HEK293T (cell line): ENCODE measurements around the gene PLCD1.
A peak's percentile ranks its signal among the peaks of the same experiment; 100 is the strongest.

Source experiments
- CTCF ChIA-PET: fragments of 350-600 bp; formaldehyde crosslinking; extraction: SDS; loops from one replicate; lab custom pipeline; 2021; ENCODE audit warnings: antibody characterized with exemption, inconsistent platforms; lab: Yijun Ruan, JAX
- POLR2A ChIA-PET: fragments of 350-600 bp; formaldehyde crosslinking; extraction: SDS; loops from one replicate; lab custom pipeline; 2020; ENCODE audit warnings: antibody characterized with exemption, inconsistent platforms; lab: Yijun Ruan, JAX
- DNase-seq: peaks from one replicate; pipeline ENCODE4 v3.0.0; 2012; ENCODE audit warnings: mixed read lengths; ENCODE audit errors: extremely low spot score
- ARNT ChIP-seq: fragments of 450-650 bp; IDR thresholded peaks from 2 replicates; pipeline ENCODE4 v1.6.1; 2017; ENCODE audit warnings: mild to moderate bottlenecking
- BHLHE40 ChIP-seq: fragments of 450-650 bp; IDR thresholded peaks from 2 replicates; pipeline ENCODE4 v1.6.1; 2016; ENCODE audit warnings: mild to moderate bottlenecking, moderate library complexity, borderline replicate concordance
- CTBP1 ChIP-seq: fragments of 450-650 bp; IDR thresholded peaks from 2 replicates; pipeline ENCODE4 v1.6.1; 2016; ENCODE audit warnings: borderline replicate concordance
- ELF4 ChIP-seq: fragments of 450-650 bp; IDR thresholded peaks from 2 replicates; pipeline ENCODE4 v1.6.1; 2017; ENCODE audit warnings: antibody characterized with exemption
- FOXA1 ChIP-seq: fragments of 450-650 bp; IDR thresholded peaks from 2 replicates; pipeline ENCODE4 v1.6.1; 2016; ENCODE audit warnings: mild to moderate bottlenecking
- FOXK2 ChIP-seq: fragments of 450-650 bp; IDR thresholded peaks from 2 replicates; pipeline ENCODE4 v1.6.1; 2016; ENCODE audit warnings: mild to moderate bottlenecking
- FOXM1 ChIP-seq: fragments of 450-650 bp; IDR thresholded peaks from 2 replicates; pipeline ENCODE4 v1.6.1; 2017; ENCODE audit warnings: mild to moderate bottlenecking, borderline replicate concordance
- HDGF ChIP-seq: fragments of 450-650 bp; IDR thresholded peaks from 2 replicates; pipeline ENCODE4 v1.6.1; 2017; ENCODE audit warnings: antibody characterized with exemption, borderline replicate concordance
- L3MBTL2 ChIP-seq: fragments of 450-650 bp; conservative IDR thresholded peaks from 2 replicates; pipeline ENCODE4 v1.6.1; 2016; ENCODE audit warnings: mild to moderate bottlenecking
- LEF1 ChIP-seq: fragments of 450-650 bp; IDR thresholded peaks from 2 replicates; pipeline ENCODE4 v1.6.1; 2017; ENCODE audit warnings: mild to moderate bottlenecking, borderline replicate concordance
- NFRKB ChIP-seq: fragments of 450-650 bp; IDR thresholded peaks from 2 replicates; pipeline ENCODE4 v1.6.1; 2016; ENCODE audit warnings: mild to moderate bottlenecking, moderate library complexity
- SP1 ChIP-seq: fragments of 450-650 bp; IDR thresholded peaks from 2 replicates; pipeline ENCODE4 v1.6.1; 2017
- SUZ12 ChIP-seq: fragments of 450-650 bp; IDR thresholded peaks from 2 replicates; pipeline ENCODE4 v1.6.1; 2016; ENCODE audit warnings: mild to moderate bottlenecking
- TARDBP ChIP-seq: fragments of 450-650 bp; IDR thresholded peaks from 2 replicates; pipeline ENCODE4 v1.6.1; 2016
- ZNF384 ChIP-seq: fragments of 450-650 bp; IDR thresholded peaks from 2 replicates; pipeline ENCODE4 v1.6.1; 2016
- TF ChIP-seq, protein P1 (sequence below): fragments of 450-650 bp; IDR thresholded peaks from 2 replicates; pipeline ENCODE4 v1.6.1; 2016

Gene PLCD1

DNA sequence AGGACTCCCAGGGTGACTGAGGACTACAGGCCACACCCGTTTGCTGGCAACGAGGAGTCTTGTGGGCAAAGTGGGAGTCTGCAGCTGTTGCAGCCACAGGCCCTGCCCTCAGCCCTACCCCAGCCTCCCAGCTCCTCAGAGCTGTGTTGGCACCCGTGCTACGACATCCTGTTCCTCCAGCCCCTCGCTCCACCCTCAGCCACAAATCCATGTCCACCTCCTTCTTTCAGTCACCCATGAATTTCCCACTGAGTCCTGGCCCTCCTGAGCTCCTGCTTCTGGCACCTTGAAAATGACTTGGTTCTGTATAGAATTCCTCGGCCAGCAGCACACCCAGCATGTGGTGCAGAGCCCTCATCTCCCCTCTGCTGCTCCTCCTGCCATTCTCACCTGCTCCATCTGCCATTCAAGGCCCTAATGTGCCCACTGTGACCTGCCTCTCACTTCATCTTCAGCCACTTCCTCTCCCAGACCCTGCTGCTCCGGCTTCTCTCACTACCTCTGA lies 59.8 kb downstream of the PLCD1 start:
- ChIA-PET POLR2A (no interaction called here), CTCF (interaction anchor here (1.3 kb wide), 1 partner anchor 112 kb away, joined by 3 read pairs; no protein-coding TSS in a partner anchor)
- TF ChIP-seq TARDBP: no peak
- TF ChIP-seq SP1: no peak
- no peak for TF ChIP-seq L3MBTL2
- TF ChIP-seq FOXM1: no peak
- TF ChIP-seq, protein P1, sequence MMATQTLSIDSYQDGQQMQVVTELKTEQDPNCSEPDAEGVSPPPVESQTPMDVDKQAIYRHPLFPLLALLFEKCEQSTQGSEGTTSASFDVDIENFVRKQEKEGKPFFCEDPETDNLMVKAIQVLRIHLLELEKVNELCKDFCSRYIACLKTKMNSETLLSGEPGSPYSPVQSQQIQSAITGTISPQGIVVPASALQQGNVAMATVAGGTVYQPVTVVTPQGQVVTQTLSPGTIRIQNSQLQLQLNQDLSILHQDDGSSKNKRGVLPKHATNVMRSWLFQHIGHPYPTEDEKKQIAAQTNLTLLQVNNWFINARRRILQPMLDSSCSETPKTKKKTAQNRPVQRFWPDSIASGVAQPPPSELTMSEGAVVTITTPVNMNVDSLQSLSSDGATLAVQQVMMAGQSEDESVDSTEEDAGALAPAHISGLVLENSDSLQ: no peak
- TF ChIP-seq LEF1: no peak
- no peak for TF ChIP-seq ELF4
- DNase-seq: no peak

DNA sequence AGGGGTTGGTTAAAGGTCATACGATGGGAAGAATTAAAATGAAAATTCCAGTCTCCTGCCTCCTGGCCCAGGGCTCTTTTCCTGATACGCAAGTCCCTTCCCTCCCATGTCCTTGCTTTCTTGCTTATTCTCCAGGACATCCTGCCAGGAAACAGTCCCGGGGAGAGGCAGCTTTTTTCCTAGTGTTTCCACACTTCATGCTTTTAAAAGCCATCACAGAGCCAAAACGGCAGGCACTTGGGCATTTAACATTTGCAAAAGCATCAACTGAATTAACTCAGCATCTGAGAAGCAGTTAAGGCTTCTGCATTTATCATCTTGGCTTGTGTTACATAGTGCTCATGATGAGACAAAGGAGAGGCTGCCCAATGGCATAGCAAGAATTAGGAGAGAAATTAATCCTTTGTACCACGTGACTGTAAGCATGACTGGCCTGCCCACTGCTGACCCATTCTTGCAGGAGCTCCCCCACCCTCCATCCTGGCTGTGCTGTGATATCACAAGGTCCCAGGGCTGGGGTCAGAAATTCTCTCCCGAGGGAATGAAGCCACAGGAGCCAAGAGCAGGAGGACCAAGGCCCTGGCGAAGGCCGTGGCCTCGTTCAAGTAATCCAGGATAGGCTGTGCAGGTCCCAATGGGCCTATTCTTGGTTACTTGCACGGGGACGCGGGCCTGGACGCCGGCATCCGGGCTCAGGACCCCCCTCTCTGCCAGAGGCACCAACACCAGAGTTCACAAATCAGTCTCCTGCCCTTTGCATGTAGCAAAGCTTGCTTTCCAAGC lies 60.4 kb downstream of the PLCD1 start:
- DNase-seq: no peak
- ChIA-PET CTCF (interaction anchor here (1.3 kb wide), 1 partner anchor 111 kb away, joined by 3 read pairs; no protein-coding TSS in a partner anchor), POLR2A (no interaction called here)
- TF ChIP-seq CTBP1 (no peak), L3MBTL2 (no peak), FOXK2 (no peak), FOXM1 (no peak), SUZ12 (no peak), SP1 (no peak), ZNF384 (no peak), FOXA1 (no peak), ARNT (no peak), NFRKB (no peak), ELF4 (no peak), LEF1 (no peak), HDGF (no peak), TARDBP (no peak), BHLHE40 (no peak)
- TF ChIP-seq, protein P1: no peak

DNA sequence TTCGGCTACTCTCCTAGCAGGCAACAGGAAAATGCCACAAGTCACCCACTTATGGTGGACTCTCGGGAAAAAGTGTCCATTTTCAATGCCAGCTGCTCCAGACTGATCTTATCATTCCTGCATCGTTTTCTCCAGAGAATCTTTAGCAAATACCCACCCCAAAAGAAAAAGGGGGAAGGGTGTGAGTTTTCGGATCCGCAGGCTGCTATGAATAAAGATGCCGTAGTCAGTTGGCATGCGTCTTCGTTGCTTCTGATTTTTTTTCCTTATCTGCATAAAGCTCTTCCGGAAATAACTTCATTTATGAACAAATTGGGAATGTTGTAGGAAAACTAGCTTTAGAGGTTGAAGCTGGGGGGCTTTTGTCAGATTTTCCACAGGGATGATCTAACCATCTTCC lies 61.2 kb downstream of the PLCD1 start:
- DNase-seq: no peak
- no peak for TF ChIP-seq CTBP1
- TF ChIP-seq BHLHE40: no peak
- TF ChIP-seq TARDBP: no peak
- TF ChIP-seq FOXM1: no peak
- no peak for TF ChIP-seq SUZ12
- TF ChIP-seq ZNF384: no peak
- no peak for TF ChIP-seq FOXA1
- no peak for TF ChIP-seq NFRKB
- ChIA-PET CTCF (interaction anchor here (0.6 to 4.3 kb wide), 8 partner anchors 9 to 113 kb away, joined by 3 to 56 read pairs (median 4); no protein-coding TSS in a partner anchor), POLR2A (no interaction called here)

DNA sequence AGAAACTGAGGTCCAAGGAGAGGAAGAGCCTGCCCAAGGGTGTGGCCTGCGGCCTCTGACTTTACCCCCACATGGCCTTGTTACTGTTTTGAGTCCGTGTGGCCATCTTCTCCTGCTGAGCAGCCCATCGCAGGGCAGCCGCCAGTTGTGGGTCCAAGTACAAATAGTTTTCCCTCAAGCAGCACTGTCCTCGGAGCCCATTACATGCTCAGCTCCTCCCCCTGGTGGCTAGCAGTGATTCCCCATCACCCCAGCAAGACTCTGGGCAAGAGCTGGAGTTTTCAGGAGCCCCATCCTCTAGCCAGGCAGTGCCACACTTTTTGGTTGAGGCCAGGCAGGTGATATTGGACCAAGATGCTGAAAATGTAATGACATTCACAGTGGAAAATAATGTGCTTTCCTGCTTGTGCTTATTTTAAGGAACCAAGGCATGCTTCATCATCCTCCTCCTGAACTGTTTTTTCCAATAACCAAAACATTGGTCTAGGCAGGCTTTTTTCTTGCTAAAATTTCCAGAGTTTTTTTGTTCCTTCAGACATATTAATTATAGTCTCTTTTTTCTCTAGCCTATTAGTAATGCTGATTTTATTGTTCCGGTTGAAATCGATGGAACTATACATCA lies 62.1 kb downstream of the PLCD1 start:
- CTCF ChIA-PET: interaction anchor here (0.6 to 4.3 kb wide), 15 partner anchors 9 to 1406 kb away, joined by 3 to 56 read pairs (median 3); no protein-coding TSS in a partner anchor
- POLR2A ChIA-PET: no interaction called here
- TF ChIP-seq TARDBP: no peak
- no peak for TF ChIP-seq ARNT
- no peak for TF ChIP-seq SP1
- TF ChIP-seq FOXA1: no peak
- TF ChIP-seq, protein P1: no peak
- TF ChIP-seq LEF1: no peak
- no peak for TF ChIP-seq ELF4
- no peak for TF ChIP-seq BHLHE40
- no peak for TF ChIP-seq SUZ12
- no peak for TF ChIP-seq FOXK2
- TF ChIP-seq ZNF384: no peak
- TF ChIP-seq NFRKB: no peak
- DNase-seq: peak; percentile 76

DNA sequence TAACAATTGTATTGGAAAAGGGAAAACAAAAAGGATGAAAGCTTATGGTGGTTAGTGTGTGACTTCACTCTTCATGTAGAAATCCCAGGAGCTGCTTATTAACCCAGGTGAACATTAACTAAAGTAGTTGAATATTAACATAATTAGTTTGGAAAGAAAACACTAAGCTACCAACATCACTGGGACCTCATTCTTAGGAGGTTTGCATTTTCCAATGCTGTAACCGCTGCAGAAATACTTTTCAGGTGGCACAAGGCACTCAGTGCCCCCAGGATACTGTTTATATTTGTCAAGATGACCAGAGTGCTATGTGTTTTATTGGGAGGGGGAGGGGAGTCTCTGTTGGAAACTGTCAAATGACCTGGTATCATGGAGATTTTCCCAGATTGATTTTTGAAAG lies 64.7 kb downstream of the PLCD1 start:
- no peak for DNase-seq
- ChIA-PET POLR2A (no interaction called here), CTCF (interaction anchor here (0.6 to 4.3 kb wide), 4 partner anchors 9 to 110 kb away, joined by 3 to 56 read pairs (median 4); no protein-coding TSS in a partner anchor)

More for the DNA sequence above, 64.7 kb downstream of the PLCD1 start:
- TF ChIP-seq, protein P1: no peak
- no peak for TF ChIP-seq NFRKB
- TF ChIP-seq ZNF384: no peak
- TF ChIP-seq L3MBTL2: no peak
- TF ChIP-seq LEF1: no peak
- no peak for TF ChIP-seq BHLHE40
- no peak for TF ChIP-seq TARDBP
- TF ChIP-seq FOXA1: no peak
- TF ChIP-seq CTBP1: no peak
- no peak for TF ChIP-seq FOXM1
- no peak for TF ChIP-seq FOXK2
- TF ChIP-seq SUZ12: no peak
- no peak for TF ChIP-seq ARNT
- TF ChIP-seq HDGF: no peak
- TF ChIP-seq ELF4: no peak
- no peak for TF ChIP-seq SP1
